CD4-positive, alpha-beta T cell treated with Interleukin-15 for 4 hours (primary cell): ENCODE data around the gene MRPL36.

Experiments
- DNase-seq: peaks from one replicate; pipeline ENCODE4 v3.0.0-alpha.2; 2020; ENCODE audit warnings: low spot score

The MRPL36 gene

DNA sequence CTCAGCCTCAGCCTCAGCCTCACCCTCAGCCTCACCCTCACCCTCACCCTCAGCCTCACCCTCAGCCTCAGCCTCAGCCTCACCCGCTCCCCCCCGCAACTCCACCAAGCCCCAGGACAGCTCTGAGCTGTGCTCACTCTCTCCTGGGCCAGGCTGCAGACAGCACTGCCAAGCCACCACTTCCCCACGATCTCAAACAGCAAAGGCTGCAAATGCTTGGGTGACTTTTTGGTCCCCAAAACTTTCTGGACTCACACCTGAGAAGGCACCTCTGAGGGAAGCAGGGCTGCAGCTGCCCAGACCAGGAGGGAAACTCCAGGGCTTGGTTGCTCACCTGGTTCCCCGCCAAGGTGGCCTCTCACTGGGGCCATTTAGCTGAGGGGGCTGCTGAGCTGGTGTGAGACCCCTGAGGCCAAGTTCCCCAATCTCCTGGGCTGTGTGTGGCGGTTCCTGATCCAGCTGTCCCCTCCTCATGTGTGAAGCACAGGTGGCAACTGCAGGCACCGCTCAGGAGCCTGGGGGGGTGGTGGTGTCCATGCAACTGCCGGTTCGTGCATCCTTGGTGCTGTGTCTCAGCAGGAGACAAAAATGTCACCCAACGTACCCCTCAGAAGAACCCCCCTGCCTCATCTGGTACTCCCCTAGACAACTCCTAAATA, 17.8 kb downstream of the MRPL36 start:
- DNase-seq = no peak

GRCh38 chr5:1781107-1781506, 18.5 kb downstream of the MRPL36 start:
- no peak for DNase-seq

DNA sequence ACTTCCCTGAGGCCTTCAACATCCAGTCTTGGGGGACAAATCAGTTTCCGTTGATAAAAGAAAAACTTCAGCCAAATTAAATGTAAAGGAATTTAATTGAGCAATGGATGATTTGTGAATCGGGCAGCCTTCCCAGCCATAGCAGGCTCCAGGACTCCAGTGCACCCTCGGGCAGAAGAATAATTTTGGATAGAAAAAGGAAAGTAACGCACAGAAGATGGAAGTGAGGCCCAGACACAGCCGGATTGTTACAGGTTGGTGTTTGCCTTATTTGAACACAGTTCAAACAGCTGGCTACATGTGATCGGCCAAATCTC, 19.1 kb downstream of the MRPL36 start:
- no peak for DNase-seq

DNA sequence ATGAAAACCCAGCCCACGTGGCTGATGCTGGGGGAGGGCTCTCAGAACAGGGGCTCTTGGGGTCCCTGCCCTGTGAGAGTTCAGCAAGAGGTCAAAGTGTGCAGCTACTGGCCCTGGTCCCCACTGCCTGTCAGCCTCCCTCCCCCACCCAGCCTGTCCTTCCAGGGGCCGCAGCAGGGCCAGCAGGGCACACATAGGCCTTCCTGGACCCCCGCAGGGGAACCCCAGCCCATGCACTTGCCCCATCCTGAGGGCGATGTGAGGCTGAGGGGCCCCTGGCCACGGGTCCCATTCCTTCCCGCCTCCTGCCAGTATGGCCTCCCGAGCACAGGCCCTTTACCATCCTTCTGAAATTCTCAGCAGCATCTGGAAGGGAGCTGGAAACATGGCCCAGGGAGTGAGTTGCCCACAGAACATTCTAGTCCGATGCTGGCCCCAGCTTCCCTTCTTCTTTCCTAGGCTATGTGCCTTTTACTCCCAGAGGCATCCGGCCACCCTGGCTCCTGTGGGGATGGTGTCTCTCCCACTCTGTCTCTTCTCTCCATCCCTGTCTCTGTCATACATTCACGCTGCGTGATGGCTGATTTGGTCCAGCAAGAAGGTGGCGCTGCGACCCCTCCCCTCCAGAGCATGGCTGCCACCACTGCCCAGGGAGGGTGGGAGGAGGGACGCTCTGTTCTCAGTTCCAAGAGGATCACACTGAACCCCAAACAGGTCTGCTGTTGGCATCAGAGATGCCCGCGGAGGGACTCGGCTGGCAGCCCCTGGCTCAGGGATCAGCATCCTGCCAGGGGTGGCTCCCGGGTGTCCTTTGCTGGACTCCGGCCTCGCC, 19.6 kb downstream of the MRPL36 start:
- DNase-seq = no peak

- DNase-seq = no peak
Measured at GRCh38 chr5:1779021-1779680, 20.5 kb downstream of the MRPL36 start.

DNA sequence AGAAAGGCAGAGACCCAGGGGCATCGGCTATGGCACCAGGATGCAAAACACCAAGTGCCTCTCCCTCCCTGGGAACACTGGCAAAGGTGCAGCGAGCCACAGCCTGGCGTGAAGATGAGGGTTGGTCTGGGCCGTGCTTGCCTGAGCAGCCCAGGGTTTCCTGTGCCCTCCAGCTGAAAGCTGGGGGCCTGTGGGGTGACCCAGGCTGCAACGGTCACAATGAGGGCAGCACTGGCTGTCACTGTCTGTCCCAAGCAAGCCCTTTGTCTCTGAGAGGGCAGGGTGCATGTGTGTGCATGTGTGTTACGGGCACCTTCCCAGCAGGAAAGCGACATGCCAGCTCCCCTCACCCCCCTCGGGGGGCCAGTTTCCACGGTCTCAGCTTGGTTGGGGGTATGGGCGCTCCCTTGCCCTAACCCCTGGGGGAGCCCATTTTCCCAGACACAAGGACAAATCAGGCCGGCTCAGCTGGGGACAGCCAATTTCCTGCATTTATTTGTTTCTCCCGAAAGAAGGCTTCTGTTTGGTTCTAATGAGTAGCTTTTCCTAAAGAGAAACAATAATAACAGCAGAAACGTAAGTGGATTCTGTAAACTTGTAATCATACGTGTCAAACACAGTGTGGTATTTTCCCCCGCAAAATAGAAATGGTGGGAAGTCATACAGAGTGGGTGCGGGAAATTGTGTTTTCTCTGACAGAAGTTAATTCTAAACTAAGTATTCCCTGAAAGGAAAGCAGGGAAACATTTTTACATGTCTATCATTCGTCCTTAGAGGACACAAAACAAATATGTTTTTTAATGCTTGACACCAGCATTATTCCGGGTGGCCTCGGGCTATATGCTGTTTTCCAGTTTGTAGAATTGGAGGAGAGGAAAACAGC, 21.3 kb downstream of the MRPL36 start:
- DNase-seq = no peak

DNA sequence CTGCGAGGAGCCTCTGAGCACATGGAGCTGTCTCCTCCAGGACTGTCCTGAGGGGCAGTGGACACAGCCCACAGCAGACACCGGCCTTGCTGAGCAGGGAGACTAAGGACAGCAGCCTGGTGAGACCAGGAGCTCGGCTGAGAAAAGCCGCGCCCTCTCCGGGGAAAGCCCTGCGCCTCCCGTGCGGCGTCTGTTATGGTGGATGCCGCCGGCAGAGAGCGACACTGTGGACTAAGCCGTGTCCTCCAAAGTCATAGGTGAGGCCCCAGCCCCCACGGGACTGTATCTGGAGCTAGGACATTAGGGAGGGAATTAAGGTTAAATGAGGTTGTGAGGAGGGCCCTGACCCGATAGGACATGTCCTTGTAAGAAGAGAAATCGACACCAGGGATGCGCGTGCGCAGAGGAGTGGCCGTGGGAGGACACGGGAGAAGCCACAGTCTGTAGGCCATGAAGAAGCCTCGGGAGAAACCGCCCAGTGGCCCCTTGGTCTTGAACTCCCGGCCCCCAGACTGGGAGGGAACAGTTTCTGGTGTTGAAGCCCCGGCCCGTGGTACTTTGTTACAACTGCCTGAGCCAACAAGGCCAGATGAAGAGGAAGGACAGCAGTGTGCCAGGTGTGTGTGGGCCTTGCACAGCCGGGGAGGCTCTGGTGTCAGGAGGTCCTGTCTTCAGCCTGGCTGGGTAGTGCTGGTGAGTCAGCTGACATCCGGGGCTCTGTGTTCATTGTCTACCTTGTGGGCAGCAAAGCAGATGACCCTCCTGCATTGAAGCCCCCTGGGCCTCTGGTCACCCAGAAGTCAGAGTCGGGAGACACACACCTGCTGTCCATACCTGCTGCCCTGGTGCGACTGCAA, 22.1 kb downstream of the MRPL36 start:
- DNase-seq = no peak

- no peak for DNase-seq
Measured at GRCh38 chr5:1776831-1777230, 22.8 kb downstream of the MRPL36 start.

GRCh38 chr5:1772634-1773033, 27.0 kb downstream of the MRPL36 start:
- no peak for DNase-seq

- no peak for DNase-seq
Measured at GRCh38 chr5:1771149-1772065, 28.2 kb downstream of the MRPL36 start.

DNA sequence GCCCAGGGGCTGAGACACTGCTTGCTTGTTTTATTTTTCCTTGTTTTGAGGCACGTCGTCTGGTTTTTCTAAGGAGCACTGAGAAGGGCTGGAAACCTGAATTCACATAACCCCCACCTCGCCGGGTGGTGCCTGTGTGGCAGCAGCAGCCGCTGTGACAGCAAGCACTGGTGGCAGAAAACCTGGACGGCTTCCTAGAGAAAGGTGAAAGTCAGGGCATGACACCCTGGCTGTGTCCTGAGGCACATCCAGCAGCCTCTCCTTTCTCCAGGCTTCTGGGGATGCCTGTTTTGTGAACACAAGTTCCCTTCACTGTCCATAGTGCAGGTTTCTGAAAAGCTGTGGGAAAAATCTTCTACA, 29.2 kb downstream of the MRPL36 start:
- no peak for DNase-seq

DNA sequence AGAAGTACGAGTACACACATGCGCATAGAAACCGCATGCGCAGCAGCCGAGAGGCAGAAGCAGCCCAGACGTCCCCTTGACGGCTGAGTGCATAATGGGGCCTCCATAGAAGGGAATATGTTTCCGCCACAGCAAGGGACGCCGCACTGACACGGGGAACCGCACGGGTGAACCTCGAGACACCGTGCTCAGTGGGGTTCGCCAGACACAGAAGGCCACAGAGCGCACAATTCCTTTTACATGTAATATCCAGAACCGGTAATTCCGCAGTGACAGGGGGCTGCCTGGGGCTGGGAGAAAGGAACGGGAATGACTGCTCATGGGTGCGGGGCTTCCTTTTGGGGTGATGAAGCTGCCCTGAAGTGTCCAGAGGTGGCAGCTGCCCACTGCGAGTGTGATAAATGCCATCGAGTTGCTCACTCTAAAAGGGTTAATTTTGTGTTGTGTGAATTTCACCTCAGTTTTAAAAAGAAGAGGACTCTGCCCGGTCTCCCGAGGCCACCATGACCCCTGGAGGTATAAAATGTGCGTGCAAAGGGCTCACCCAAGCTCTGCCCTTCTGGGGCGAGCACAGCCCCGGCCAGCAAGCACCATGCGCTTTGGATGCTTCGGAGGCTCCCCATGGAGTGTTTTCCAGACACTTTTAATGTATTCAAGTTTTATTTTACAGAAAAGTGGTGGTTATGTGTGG, 29.7 kb downstream of the MRPL36 start:
- DNase-seq = no peak

- DNase-seq = no peak
Measured at GRCh38 chr5:1769017-1769640, 30.5 kb downstream of the MRPL36 start.

- no peak for DNase-seq
Measured at GRCh38 chr5:1768283-1769000, 31.2 kb downstream of the MRPL36 start.

GRCh38 chr5:1767524-1768282, 31.9 kb downstream of the MRPL36 start:
- DNase-seq = no peak

DNA sequence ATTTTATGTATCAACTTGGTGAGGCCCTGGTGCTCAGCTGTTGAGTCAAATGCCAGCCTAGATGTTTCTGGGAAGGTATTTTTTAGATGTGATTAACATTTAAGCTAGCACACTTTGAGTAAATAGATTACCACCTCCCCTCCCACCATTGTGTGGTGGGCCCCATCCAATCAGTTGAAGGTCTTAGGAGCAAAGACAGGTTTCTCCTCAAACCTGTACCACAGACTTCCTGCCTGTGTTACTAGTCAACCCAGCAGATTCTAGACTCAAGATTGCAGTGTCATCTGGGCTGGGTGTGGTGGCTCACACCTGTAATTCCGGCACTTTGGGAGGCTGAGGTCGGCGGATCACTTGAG, 33.8 kb downstream of the MRPL36 start:
- no peak for DNase-seq

DNA sequence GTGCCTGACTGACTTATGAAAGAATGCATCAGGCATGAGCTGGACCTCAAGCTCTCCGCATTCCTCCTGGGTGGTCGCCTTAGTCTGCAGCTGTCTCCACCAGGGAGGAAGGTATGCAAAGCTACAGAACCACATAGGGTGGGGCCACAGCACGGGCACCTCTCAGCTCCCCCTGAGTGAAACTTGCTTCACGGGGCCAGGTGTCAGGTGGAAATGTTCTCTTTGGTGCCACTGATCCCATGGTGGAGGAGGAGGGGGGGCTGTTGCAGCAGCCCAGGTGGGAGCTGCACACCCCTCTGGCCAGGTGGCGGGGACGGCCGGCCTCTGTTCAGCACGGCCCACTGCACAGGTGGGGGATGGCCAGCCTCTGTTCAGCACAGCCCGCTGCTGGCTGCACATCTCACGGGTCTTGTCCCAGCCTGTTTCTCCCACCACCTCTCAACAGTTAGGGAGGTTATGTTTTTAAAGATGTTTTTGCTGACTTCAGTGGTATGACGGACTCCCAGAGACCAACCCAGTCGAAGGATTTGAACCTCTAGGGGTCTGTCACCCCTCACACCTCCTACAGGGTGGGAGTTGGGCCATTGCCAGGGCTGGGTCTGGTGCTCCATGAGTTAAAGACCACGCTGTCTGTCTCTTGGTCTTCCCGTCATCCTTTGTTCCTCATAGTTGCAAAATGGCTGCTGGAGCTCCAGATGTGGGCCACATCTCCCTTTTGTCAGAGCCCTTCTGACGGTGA, 34.3 kb downstream of the MRPL36 start:
- no peak for DNase-seq
